Tibial nerve (tissue), 4 donors: ENCODE measurements around the gene ABCB11.

ENCODE experiments used
- CTCF ChIP-seq, 5 experiments: fragments of 200-600 bp in 3 of 5; fragments of 450-650 bp in 2 of 5; sonication (generic) in 3 of 5; IDR thresholded peaks; one replicate each; pipeline ENCODE4 v1.5.1; 2016 to 2019; ENCODE audit warnings: antibody characterized with exemption in 5 of 5, mild to moderate bottlenecking in 3 of 5, moderate library complexity in 2 of 5
- EP300 ChIP-seq, 2 donors: sonication (generic); formaldehyde crosslinking; IDR thresholded peaks; one replicate each; pipeline ENCODE4 v1.6.1; 2017; ENCODE audit warnings: antibody characterized with exemption in 2 of 2, mild to moderate bottlenecking in 1 of 2
- POLR2A ChIP-seq, 2 donors: fragments of 450-650 bp; IDR thresholded peaks; one replicate each; pipeline ENCODE4 v1.6.1; 2017; ENCODE audit warnings: antibody characterized with exemption in 2 of 2, mild to moderate bottlenecking in 2 of 2, moderate library complexity in 2 of 2

GRCh38 chr2:169065422-169065821 is 34.3 kb upstream of the ABCB11 start:
- TF ChIP-seq CTCF (IDR thresholded peaks at IDR 0.05) (no peak), EP300 (IDR thresholded peaks at IDR 0.05) (no peak), POLR2A (IDR thresholded peaks at IDR 0.05) (no peak)
